ENCODE results near the gene TUFT1.
A peak's percentile ranks its signal among the peaks of the same experiment; 100 is the strongest.

The TUFT1 gene

GRCh38 chr1:151563376-151563775 lies 23.3 kb downstream of the TUFT1 start:
- Mint-ChIP-seq H3K27me3 (ENCODE audit: low read depth, poor library complexity) (no peaks in the 10 kb centered on the region), H3K4me3 (no peak overlapping the region), H3K4me1 (no peaks in the 10 kb centered on the region), H3K27ac (no peak overlapping the region), H3K36me3 (ENCODE audit: low read depth) (peaks cover 4% of the 10 kb centered on the region), H3K9me3 (no peaks in the 10 kb centered on the region)
- TF ChIP-seq CTCF (IDR thresholded peaks at IDR 0.05): no peak
- no peak for DNase-seq

- H3K4me3 Mint-ChIP-seq: no peak overlapping the region
- H3K36me3 Mint-ChIP-seq (ENCODE audit: low read depth): peaks cover 5% of the 10 kb centered on the region
- TF ChIP-seq CTCF (IDR thresholded peaks at IDR 0.05): no peak
- no peaks in the 10 kb centered on the region for H3K27me3 Mint-ChIP-seq (ENCODE audit: low read depth, poor library complexity)
- H3K9me3 Mint-ChIP-seq: no peaks in the 10 kb centered on the region
- H3K4me1 Mint-ChIP-seq: no peaks in the 10 kb centered on the region
- no peak for DNase-seq
- H3K27ac Mint-ChIP-seq: peak overlapping the region; percentile 72
These were observed 25.5 kb downstream of the TUFT1 start for GRCh38 chr1:151565502-151566189.

- Mint-ChIP-seq H3K27ac (no peak overlapping the region), H3K27me3 (ENCODE audit: low read depth, poor library complexity) (no peaks in the 10 kb centered on the region), H3K4me3 (no peak overlapping the region), H3K4me1 (no peaks in the 10 kb centered on the region), H3K36me3 (ENCODE audit: low read depth) (peaks cover 5% of the 10 kb centered on the region), H3K9me3 (no peaks in the 10 kb centered on the region)
- no peak for DNase-seq
- TF ChIP-seq CTCF (IDR thresholded peaks at IDR 0.05): no peak
These were observed 28.5 kb downstream of the TUFT1 start for GRCh38 chr1:151568626-151569088.

GRCh38 chr1:151570819-151571218 lies 30.7 kb downstream of the TUFT1 start:
- TF ChIP-seq CTCF (IDR thresholded peaks at IDR 0.05): no peak
- Mint-ChIP-seq H3K27me3 (ENCODE audit: low read depth, poor library complexity) (no peaks in the 10 kb centered on the region), H3K27ac (no peak overlapping the region), H3K36me3 (ENCODE audit: low read depth) (peaks cover 14% of the 10 kb centered on the region), H3K4me3 (no peak overlapping the region), H3K9me3 (no peaks in the 10 kb centered on the region), H3K4me1 (no peaks in the 10 kb centered on the region)
- DNase-seq: no peak

GRCh38 chr1:151574575-151575529 lies 34.7 kb downstream of the TUFT1 start:
- H3K9me3 Mint-ChIP-seq: no peaks in the 10 kb centered on the region
- no peak overlapping the region for H3K4me3 Mint-ChIP-seq
- no peak for DNase-seq
- no peaks in the 10 kb centered on the region for H3K27me3 Mint-ChIP-seq (ENCODE audit: low read depth, poor library complexity)
- no peak for TF ChIP-seq CTCF (IDR thresholded peaks at IDR 0.05)
- no peak overlapping the region for H3K27ac Mint-ChIP-seq
- H3K4me1 Mint-ChIP-seq: no peaks in the 10 kb centered on the region
- H3K36me3 Mint-ChIP-seq (ENCODE audit: low read depth): peaks cover 22% of the 10 kb centered on the region
